GM12878 (cell line): ENCODE results near the gene FBN2. TPM values are rescaled to one million over a fixed set of nuclear protein-coding genes. Genes with fewer than 3 reads are reported as not detected.

Experiments used
- ATAC-seq: fragments of 200-7000 bp; cut with Tn5 transposase; 3 replicates; pipeline ENCODE4 v1.9.1; 2020; ENCODE audit warnings: mild to moderate bottlenecking, moderate library complexity
- BruUV-seq: library from RNA; stranded (reverse); fragments of 400-500 nt; replicated peaks from 2 replicates; lab custom pipeline; 2021; lab: Mats Ljungman, UMichigan
- CTCF ChIA-PET: fragments of 300-600 bp; sonication (Branson Sonifier 250); formaldehyde crosslinking; extraction: SDS; loops from one replicate; lab custom pipeline; 2021; ENCODE audit warnings: inconsistent platforms; lab: Yijun Ruan, JAX
- POLR2A ChIA-PET: fragments of 350-600 bp; formaldehyde crosslinking; extraction: SDS; loops from one replicate; lab custom pipeline; 2021; ENCODE audit warnings: inconsistent platforms; lab: Charles Lee
- RAD21 ChIA-PET: fragments of 300-600 bp; sonication (Branson Sonifier 250); formaldehyde crosslinking; loops from one replicate; lab custom pipeline; 2023; ENCODE audit warnings: antibody characterized with exemption; ENCODE audit not compliant: unreplicated experiment; lab: Charles Lee
- SMC1A ChIA-PET: fragments of 300-600 bp; sonication (Branson Sonifier 250); formaldehyde crosslinking; loops from one replicate; lab custom pipeline; 2023; ENCODE audit not compliant: unreplicated experiment, uncharacterized antibody; lab: Charles Lee
- DNase-seq: peaks from one replicate; pipeline ENCODE4 v3.0.0-alpha.2; 2011; ENCODE audit warnings: low read depth, low spot score
- FAIRE-seq: peaks from 3 replicates; lab custom pipeline; 2011; peaks lifted over from hg19 to GRCh38; lab: Jason Lieb, UNC
- H2AFZ ChIP-seq: 2 replicates; pipeline ENCODE4 v1.6.0; 2011; ENCODE audit warnings: low read depth, low read length, control low read depth; ENCODE audit not compliant: control insufficient read depth
- H3K27ac ChIP-seq: 2 replicates; pipeline ENCODE4 v1.5.1; 2011; ENCODE audit warnings: control low read depth; ENCODE audit not compliant: control insufficient read depth, insufficient read depth
- H3K27me3 ChIP-seq, 2 experiments: replicated peaks in 1 of 2; 2 replicates each; pipeline versions ENCODE4 v1.6.0 to v1.6.1; 2011; ENCODE audit warnings: low read length in 1 of 2; ENCODE audit not compliant: control insufficient read depth in 2 of 2, insufficient read depth in 2 of 2
- H3K36me3 ChIP-seq, 2 experiments: 2 replicates each; pipeline ENCODE4 v1.5.1; 2011; ENCODE audit warnings: low read length in 1 of 2; ENCODE audit not compliant: control insufficient read depth in 2 of 2, insufficient read depth in 2 of 2
- H3K4me1 ChIP-seq: 2 replicates; pipeline ENCODE4 v1.6.1; 2011; ENCODE audit warnings: mild to moderate bottlenecking, low read length, moderate library complexity, mixed read lengths; ENCODE audit not compliant: control insufficient read depth, insufficient read depth
- H3K4me2 ChIP-seq: 2 replicates; pipeline ENCODE4 v1.6.0; 2011; ENCODE audit warnings: control low read depth; ENCODE audit not compliant: control insufficient read depth, insufficient read depth
- H3K4me3 ChIP-seq: fragments of 200-600 bp; sonication (generic); 2 replicates; pipeline ENCODE4 v1.5.1; 2016
- H3K79me2 ChIP-seq: 2 replicates; pipeline ENCODE4 v1.6.0; 2011; ENCODE audit warnings: low read length; ENCODE audit not compliant: control insufficient read depth, insufficient read depth
- H3K9ac ChIP-seq: 2 replicates; pipeline ENCODE4 v1.8.0; 2011; ENCODE audit warnings: low read length, control low read depth, mixed read lengths; ENCODE audit not compliant: control insufficient read depth, insufficient read depth
- H3K9me3 ChIP-seq: replicated peaks from 3 replicates; pipeline ENCODE4 v1.5.1; 2011; ENCODE audit warnings: mild to moderate bottlenecking, low read length; ENCODE audit not compliant: control insufficient read depth, insufficient read depth
- H4K20me1 ChIP-seq: 2 replicates; pipeline ENCODE4 v1.6.0; 2011; ENCODE audit not compliant: control insufficient read depth, insufficient read depth
- BCLAF1 ChIP-seq: fragments of 450-650 bp; IDR thresholded peaks from 2 replicates; pipeline ENCODE4 v1.6.1; 2017; ENCODE audit warnings: antibody characterized with exemption, mild to moderate bottlenecking, moderate library complexity
- BMI1 ChIP-seq: fragments of 450-650 bp; IDR thresholded peaks from 2 replicates; pipeline ENCODE4 v1.6.1; 2016; ENCODE audit warnings: mild to moderate bottlenecking, moderate library complexity, borderline replicate concordance
- CHD2 ChIP-seq: IDR thresholded peaks from 2 replicates; pipeline ENCODE4 v1.6.1; 2011; ENCODE audit warnings: low read depth, low read length, improper control_type of control experiment, borderline replicate concordance
- CHD4 ChIP-seq: fragments of 200-600 bp; sonication (generic); IDR thresholded peaks from 2 replicates; pipeline ENCODE4 v1.6.1; 2016; ENCODE audit warnings: mild to moderate bottlenecking
- DPF2 ChIP-seq: fragments of 450-650 bp; IDR thresholded peaks from 2 replicates; pipeline ENCODE4 v1.6.1; 2017; ENCODE audit warnings: mild to moderate bottlenecking
- ETV6 ChIP-seq, 2 experiments: fragments of 450-650 bp in 1 of 2; IDR thresholded peaks in 1 of 2; conservative IDR thresholded peaks in 1 of 2; 2 replicates each; pipeline ENCODE4 v1.6.1; 2014; ENCODE audit warnings: antibody characterized with exemption in 1 of 2, borderline replicate concordance in 1 of 2, low read depth in 1 of 2, mild to moderate bottlenecking in 1 of 2, moderate library complexity in 1 of 2
- MYB ChIP-seq: fragments of 150-350 bp; IDR thresholded peaks from 2 replicates; pipeline ENCODE4 v1.6.1; 2014; ENCODE audit warnings: mild to moderate bottlenecking, low read depth, low read length, borderline replicate concordance
- NKRF ChIP-seq: fragments of 450-650 bp; conservative IDR thresholded peaks from 2 replicates; pipeline ENCODE4 v1.6.1; 2017; ENCODE audit warnings: mild to moderate bottlenecking, moderate library complexity
- PAX5 ChIP-seq: IDR thresholded peaks from 2 replicates; pipeline ENCODE4 v1.6.1; 2011; ENCODE audit warnings: low read depth, low read length, borderline replicate concordance
- RBBP5 ChIP-seq: fragments of 200-600 bp; sonication (generic); conservative IDR thresholded peaks from 2 replicates; pipeline ENCODE4 v1.6.1; 2016
- RCOR1 ChIP-seq: conservative IDR thresholded peaks from 2 replicates; pipeline ENCODE4 v1.6.1; 2012; ENCODE audit warnings: low read depth, low read length, improper control_type of control experiment
- REST ChIP-seq: IDR thresholded peaks from 2 replicates; pipeline ENCODE4 v1.6.1; 2012; ENCODE audit warnings: mild to moderate bottlenecking, low read depth, low read length
- SMC3 ChIP-seq: IDR thresholded peaks from 2 replicates; pipeline ENCODE4 v1.6.1; 2011; ENCODE audit warnings: low read length, improper control_type of control experiment, borderline replicate concordance
- ZNF384 ChIP-seq: IDR thresholded peaks from 2 replicates; pipeline ENCODE4 v1.6.1; 2012; ENCODE audit warnings: low read depth, mild to moderate bottlenecking, low read length, improper control_type of control experiment, borderline replicate concordance
- ZNF622 ChIP-seq: fragments of 450-650 bp; IDR thresholded peaks from 2 replicates; pipeline ENCODE4 v1.6.1; 2017; ENCODE audit warnings: mild to moderate bottlenecking, inconsistent platforms
- WGBS: methylation state at CpG from one replicate; pipeline ENCODE4 v1.1.6; 2016; ENCODE audit warnings: low lambda C conversion rate; ENCODE audit not compliant: insufficient replicate concordance, insufficient coverage; ENCODE audit errors: missing lambda C conversion rate; 5-methylcytosine and 5-hydroxymethylcytosine counted together
- in situ Hi-C: fragments of 300-500 bp; cut with MboI; formaldehyde crosslinking; loops from 9 replicates; pipeline ENCODE4 v1.14.3; 2018; ENCODE audit warnings: mixed read lengths
- intact Hi-C: fragments of 100-400 bp; cut with micrococcal nuclease; formaldehyde crosslinking; loops from one replicate; pipeline ENCODE4 v1.14.2; 2022; ENCODE audit not compliant: unreplicated experiment
- polyA plus RNA-seq, 11 experiments: library from polyadenylated mRNA; depleted of rRNA in 4 of 11; unstranded in 6 of 11; stranded (reverse) in 5 of 11; fragments of >200 nt; fragmentation: Nextera tagmentation in 4 of 11; fragmentation: Illumina TruSeq in 1 of 11; extraction: Ambion mirVana in 4 of 11; extraction: Trizol in 1 of 11; gene quantifications; 1 replicate in 1 of 11; 2 replicates in 10 of 11; pipeline versions ENCODE4 v1.2.1 to v1.2.3, GENCODE V29; 2011 to 2016; ENCODE audit warnings: inconsistent platforms in 2 of 11, missing spikeins in 2 of 11, low read depth in 1 of 11
- total RNA-seq, 4 experiments: library from RNA; depleted of rRNA in 3 of 4; stranded (reverse); fragments of >200 nt in 3 of 4; fragmentation: Illumina TruSeq in 1 of 4; extraction: Trizol in 1 of 4; gene quantifications; 2 replicates each; pipeline versions ENCODE4 v1.2.1 to v1.2.3, GENCODE V29; 2013 to 2021

FBN2 gene
- total and polyA plus RNA-seq, 10 of the 15 experiments (the other 5 are each of a cell fraction or from before 2014, with no cell fraction given): 0.01 to 0.98 (median 0.10) TPM; not detected in 3

GRCh38 chr5:128472036-128472435 is 66.0 kb downstream of the FBN2 start:
- ATAC-seq (no peak), DNase-seq (no peak), FAIRE-seq (no peak)
- Histone ChIP-seq H2AFZ (no peak overlapping the region), H3K27me3 (no peaks in the 10 kb centered on the region), H3K4me2 (no peak overlapping the region), H3K4me1 (no peaks in the 10 kb centered on the region), H3K79me2 (no peaks in the 10 kb centered on the region), H4K20me1 (no peaks in the 10 kb centered on the region), H3K9me3 (no peaks in the 10 kb centered on the region), H3K36me3 (no peaks in the 10 kb centered on the region), H3K9ac (no peak overlapping the region), H3K4me3 (no peak overlapping the region), H3K27ac (no peak overlapping the region)
- RAD21 ChIA-PET: interaction anchor here (0.7 to 1.1 kb wide), 2 partner anchors 19 to 136 kb away, joined by 3 read pairs; no protein-coding TSS in a partner anchor
- WGBS: 18% methylated on average over 2 of the region's 2 CpGs
- CTCF ChIA-PET: interaction anchor here (0.6 to 1.0 kb wide), 2 partner anchors 13 to 204 kb away, joined by 3 read pairs; no protein-coding TSS in a partner anchor
- intact Hi-C loops (no loop called here), in situ Hi-C loops (no loop called here)
- BruUV-seq: no TSS peak
- SMC1A ChIA-PET: interaction anchor here (1.3 kb wide), 1 partner anchor 46 kb away, joined by 3 read pairs; no protein-coding TSS in a partner anchor
- no peak for TF ChIP-seq REST
- no peak for TF ChIP-seq RBBP5
- TF ChIP-seq CHD2: no peak
- TF ChIP-seq ZNF622: no peak
- no peak for TF ChIP-seq MYB
- TF ChIP-seq CHD4: no peak
- TF ChIP-seq SMC3: no peak
- no peak for TF ChIP-seq BMI1
- TF ChIP-seq PAX5: no peak
- TF ChIP-seq RCOR1: no peak
- no peak for TF ChIP-seq ETV6 (conservative IDR thresholded peaks at IDR 0.05 in 1 of 2, IDR thresholded peaks at IDR 0.05 in 1 of 2; ENCODE audit: borderline replicate concordance in 1 of 2, low read depth in 1 of 2)
- no peak for TF ChIP-seq DPF2
- no peak for TF ChIP-seq BCLAF1
- TF ChIP-seq ZNF384: no peak
- TF ChIP-seq NKRF: no peak
- POLR2A ChIA-PET: no interaction called here
